ENCODE measurements around the gene UBE2M. TPM values are rescaled to one million over a fixed set of nuclear protein-coding genes. Genes with fewer than 3 reads are reported as not detected.

UBE2M gene
- polyA plus RNA-seq, 1 of the 3 experiments (the other 2 are of a cell fraction), result 135 TPM

DNA sequence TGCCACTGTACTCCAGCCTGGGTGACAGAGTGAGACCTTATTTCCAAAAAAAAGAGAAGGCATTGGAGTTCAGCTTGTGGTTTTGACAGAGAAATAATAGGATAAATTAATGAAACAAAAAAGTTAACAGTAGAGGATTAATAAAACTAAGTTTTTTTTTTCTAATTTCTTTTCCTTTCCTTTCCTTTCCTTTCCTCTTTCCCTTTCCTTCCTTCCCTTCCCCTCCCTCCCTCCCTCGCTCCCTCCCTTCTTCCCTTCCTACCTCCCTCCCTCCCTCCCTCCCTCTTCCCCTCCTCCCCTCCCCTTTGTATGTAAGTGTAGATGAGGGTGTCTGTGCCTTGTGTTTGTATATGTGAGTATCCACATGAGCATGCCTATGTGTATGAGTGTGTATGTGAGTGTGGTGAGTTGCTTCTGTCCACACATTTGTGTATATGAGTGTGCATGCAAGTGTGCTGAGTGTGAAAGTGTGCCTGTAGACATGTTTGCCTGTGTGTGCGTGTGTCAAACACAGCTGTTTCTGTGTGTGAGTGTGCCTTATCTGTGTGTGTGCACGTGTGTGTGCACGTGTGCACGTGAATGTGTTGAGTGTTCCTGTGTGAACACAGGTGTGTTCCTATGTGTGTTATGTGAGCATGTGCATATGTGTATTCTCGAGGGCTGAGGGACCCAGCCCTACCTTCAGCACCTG, 27.2 kb upstream of the UBE2M start:
- peak overlapping the region in 1 of 2 experiments; percentile 59; a peak in 1 of 4 replicates for H3K27ac ChIP-seq (ENCODE audit: low read depth in 2 of 2, low read length in 1 of 2)

DNA sequence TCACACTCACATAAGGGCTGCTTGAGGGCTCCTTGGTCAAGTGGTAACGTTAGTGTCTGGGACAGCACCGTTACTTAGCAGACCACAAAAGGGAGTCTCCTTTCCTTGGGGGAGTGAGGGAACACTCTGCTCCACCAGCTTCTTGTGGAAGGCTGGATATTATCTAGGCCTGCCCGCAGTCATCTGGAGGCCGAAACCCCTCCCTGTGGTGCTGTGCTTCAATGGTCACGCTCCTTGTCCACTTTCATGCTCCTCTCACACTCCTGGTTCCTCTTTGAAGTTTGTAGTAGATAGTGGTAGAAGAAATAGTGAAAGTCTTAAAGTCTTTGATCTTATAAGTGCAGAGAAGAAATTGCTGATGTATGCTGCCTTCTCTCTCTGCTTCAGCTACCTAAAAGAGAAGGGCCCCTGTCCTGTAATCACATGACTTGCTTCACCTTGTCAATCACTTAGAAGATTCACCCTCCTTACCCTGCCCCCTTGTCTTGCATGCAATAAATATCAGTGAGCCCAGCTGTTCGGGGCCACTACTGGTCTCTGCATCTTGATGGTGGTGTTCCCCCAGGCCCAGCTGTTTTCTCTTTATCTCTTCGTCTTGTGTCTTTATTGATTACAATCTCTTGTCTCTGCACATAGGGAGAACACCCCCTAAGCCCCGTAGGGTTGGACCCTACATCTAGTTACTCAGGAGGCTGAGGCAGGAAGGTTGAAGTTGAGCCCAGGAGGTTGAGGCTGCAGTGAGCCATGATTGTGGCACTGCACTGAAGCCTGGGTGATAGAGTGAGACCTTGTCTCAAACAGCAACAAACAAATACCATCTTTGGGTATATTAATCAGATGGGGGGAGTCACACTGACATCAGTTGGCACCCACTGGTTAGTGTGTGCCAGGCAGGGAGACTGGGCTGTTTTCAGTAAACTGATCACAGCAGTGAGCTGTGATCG, 26.4 kb upstream of the UBE2M start:
- Histone ChIP-seq H3K9me3 (no peaks in the 10 kb centered on the region), H3F3A (replicated peaks; ENCODE audit: insufficient read depth) (peaks cover 9% of the 10 kb centered on the region), H3K79me2 (ENCODE audit: insufficient read depth) (peaks cover 29% of the 10 kb centered on the region), H4K20me1 (ENCODE audit: insufficient read depth) (no peaks in the 10 kb centered on the region), H3K4me1 (ENCODE audit: control insufficient read depth in 1 of 2, insufficient read depth in 2 of 2, low read depth in 1 of 2, low read length in 1 of 2) (peaks cover 0 to 6% of the 10 kb centered on the region in 2 experiments; a peak in 1 of 4 replicates), H2AFZ (ENCODE audit: low read depth) (no peak overlapping the region), H3K4me2 (no peak overlapping the region), H3K9me2 (no peaks in the 10 kb centered on the region), H3K36me3 (replicated peaks in 1 of 2; ENCODE audit: control insufficient read depth in 1 of 2, insufficient read depth in 2 of 2, low read length in 1 of 2) (peaks cover 12 to 19% of the 10 kb centered on the region in 2 experiments), H3K9ac (no peak overlapping the region), H3K4me3 (ENCODE audit: low read depth in 2 of 2, low read length in 1 of 2) (no peak overlapping the region), H3K27me3 (ENCODE audit: insufficient read depth) (no peaks in the 10 kb centered on the region), H3K27ac (ENCODE audit: low read depth in 2 of 2, low read length in 1 of 2) (no peak overlapping the region)
- 98% methylated on average over 7 of the region's 9 CpGs for WGBS (ENCODE audit: low lambda C conversion rate)
- POLR2A ChIA-PET, result no interaction called here
- CTCF ChIA-PET, result no interaction called here
- TF ChIP-seq RFX5 (IDR thresholded peaks at IDR 0.05; ENCODE audit: low read length), result no peak
- no peak for TF ChIP-seq GATA2 (CRISPR knock-in tag; IDR thresholded peaks at IDR 0.05)
- TF ChIP-seq TAF1 (IDR thresholded peaks at IDR 0.05; ENCODE audit: borderline replicate concordance, low read depth, low read length), result no peak
- TF ChIP-seq GABPA (IDR thresholded peaks at IDR 0.05; ENCODE audit: low read depth), result no peak
- no peak for TF ChIP-seq RAD21 (IDR thresholded peaks at IDR 0.05; ENCODE audit: low read length)
- TF ChIP-seq TCF12 (IDR thresholded peaks at IDR 0.05), result no peak
- TF ChIP-seq POLR2AphosphoS5 (IDR thresholded peaks at IDR 0.05; ENCODE audit: low read depth, low read length), result no peak
- no peak for TF ChIP-seq FOXM1 (IDR thresholded peaks at IDR 0.05; ENCODE audit: low read depth)
- TF ChIP-seq JUND (IDR thresholded peaks at IDR 0.05), result no peak
- no peak for DNase-seq

More for the DNA sequence above, 27.2 kb upstream of the UBE2M start:
- Histone ChIP-seq H3K4me2 (no peak overlapping the region), H4K20me1 (ENCODE audit: insufficient read depth) (no peaks in the 10 kb centered on the region), H2AFZ (ENCODE audit: low read depth) (no peak overlapping the region), H3K27me3 (ENCODE audit: insufficient read depth) (no peaks in the 10 kb centered on the region), H3K9me2 (no peaks in the 10 kb centered on the region), H3K9ac (no peak overlapping the region), H3K36me3 (replicated peaks in 1 of 2; ENCODE audit: control insufficient read depth in 1 of 2, insufficient read depth in 2 of 2, low read length in 1 of 2) (peaks cover 12 to 19% of the 10 kb centered on the region in 2 experiments), H3K79me2 (ENCODE audit: insufficient read depth) (peaks cover 20% of the 10 kb centered on the region; the same call in 1 of the 2 replicates), H3K4me3 (ENCODE audit: low read depth in 2 of 2, low read length in 1 of 2) (no peak overlapping the region), H3K4me1 (ENCODE audit: control insufficient read depth in 1 of 2, insufficient read depth in 2 of 2, low read depth in 1 of 2, low read length in 1 of 2) (peaks cover 0 to 6% of the 10 kb centered on the region in 2 experiments; a peak in 1 of 4 replicates), H3K9me3 (no peaks in the 10 kb centered on the region), H3F3A (replicated peaks; ENCODE audit: insufficient read depth) (peaks cover 9% of the 10 kb centered on the region)
- ChIA-PET CTCF (no interaction called here), POLR2A (no interaction called here)
- TF ChIP-seq TEAD4 (IDR thresholded peaks at IDR 0.05; ENCODE audit: borderline replicate concordance, insufficient read depth), result no peak
- no peak for TF ChIP-seq MXI1 (IDR thresholded peaks at IDR 0.05; ENCODE audit: low read depth, low read length)
- TF ChIP-seq, protein P1, sequence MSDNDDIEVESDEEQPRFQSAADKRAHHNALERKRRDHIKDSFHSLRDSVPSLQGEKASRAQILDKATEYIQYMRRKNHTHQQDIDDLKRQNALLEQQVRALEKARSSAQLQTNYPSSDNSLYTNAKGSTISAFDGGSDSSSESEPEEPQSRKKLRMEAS (IDR thresholded peaks at IDR 0.05; ENCODE audit: low read depth), result no peak
- TF ChIP-seq FOXM1 (IDR thresholded peaks at IDR 0.05; ENCODE audit: low read depth), result no peak
- TF ChIP-seq, protein P2, sequence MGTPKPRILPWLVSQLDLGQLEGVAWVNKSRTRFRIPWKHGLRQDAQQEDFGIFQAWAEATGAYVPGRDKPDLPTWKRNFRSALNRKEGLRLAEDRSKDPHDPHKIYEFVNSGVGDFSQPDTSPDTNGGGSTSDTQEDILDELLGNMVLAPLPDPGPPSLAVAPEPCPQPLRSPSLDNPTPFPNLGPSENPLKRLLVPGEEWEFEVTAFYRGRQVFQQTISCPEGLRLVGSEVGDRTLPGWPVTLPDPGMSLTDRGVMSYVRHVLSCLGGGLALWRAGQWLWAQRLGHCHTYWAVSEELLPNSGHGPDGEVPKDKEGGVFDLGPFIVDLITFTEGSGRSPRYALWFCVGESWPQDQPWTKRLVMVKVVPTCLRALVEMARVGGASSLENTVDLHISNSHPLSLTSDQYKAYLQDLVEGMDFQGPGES (IDR thresholded peaks at IDR 0.05; ENCODE audit: low read depth, low read length), result no peak
- no peak for TF ChIP-seq RCOR1 (IDR thresholded peaks at IDR 0.05; ENCODE audit: low read length)
- WGBS (ENCODE audit: low lambda C conversion rate), result 73% methylated on average over 5 of the region's 6 CpGs
- DNase-seq, result no peak
